GM21423 (cell line): ENCODE data around the gene IQCK.
"Not testable (repeated sequence)": the region's sequence is repeated elsewhere in the genome, so short reads cannot be mapped to it uniquely, and the experiment has no call there.

Experiments
- ATAC-seq: cut with Tn5 transposase; IDR thresholded peaks from one replicate; pipeline ENCODE4 v1.9.1; 2021; ENCODE audit warnings: mild to moderate bottlenecking, moderate library complexity; ENCODE audit not compliant: unreplicated experiment

Gene IQCK

GRCh38 chr16:19717741-19718623 lies at the start of gene IQCK, which contains the start of gene KNOP1:
Gene IQCK, plus strand, starts transcription at chr16:19718271. Its CDS starts 36 bp downstream, at chr16:19718307.
Gene KNOP1, minus strand, starts transcription at chr16:19718227. Its CDS starts 3,192 bp downstream, at chr16:19715035.
- peak; percentile 91 for ATAC-seq

DNA sequence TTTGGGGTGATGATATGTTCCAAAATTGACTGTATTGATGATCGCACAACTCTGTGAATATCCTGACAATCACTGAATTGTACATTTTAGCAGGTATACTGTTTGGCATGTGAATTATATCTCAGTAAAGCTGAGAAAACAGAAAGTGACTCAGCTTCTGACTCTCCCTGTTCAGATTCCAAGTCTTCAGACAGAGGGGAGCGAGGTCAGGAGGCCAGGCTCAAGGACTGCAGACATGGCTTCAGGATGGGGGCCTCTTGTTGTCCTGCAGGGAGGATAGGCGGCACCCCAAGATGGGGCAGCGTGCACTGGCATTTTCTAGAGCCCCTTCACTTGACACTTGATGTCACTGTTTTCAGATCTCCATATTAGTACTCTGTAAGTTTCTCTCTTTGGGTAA lies 45.7 kb upstream of the IQCK start:
- no peak for ATAC-seq

DNA sequence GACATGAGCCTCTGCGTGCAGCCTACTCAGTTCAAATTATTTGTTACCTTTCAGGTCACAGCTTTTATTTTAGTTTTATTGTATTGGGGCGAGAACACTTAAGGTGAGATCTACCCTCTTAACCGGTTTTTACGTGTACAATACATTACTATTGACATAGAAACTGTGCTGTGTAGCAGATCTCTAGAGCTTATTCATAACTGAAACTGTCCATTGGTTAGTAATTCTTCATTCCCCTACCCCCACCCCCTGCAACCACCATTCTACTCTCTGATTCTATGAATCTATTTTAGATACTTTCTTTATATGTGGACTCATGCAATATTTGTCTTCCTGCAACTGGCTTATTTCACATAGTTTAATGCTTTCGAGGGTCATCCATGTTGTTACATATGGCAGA lies 43.6 kb upstream of the IQCK start:
- ATAC-seq, result no peak

DNA sequence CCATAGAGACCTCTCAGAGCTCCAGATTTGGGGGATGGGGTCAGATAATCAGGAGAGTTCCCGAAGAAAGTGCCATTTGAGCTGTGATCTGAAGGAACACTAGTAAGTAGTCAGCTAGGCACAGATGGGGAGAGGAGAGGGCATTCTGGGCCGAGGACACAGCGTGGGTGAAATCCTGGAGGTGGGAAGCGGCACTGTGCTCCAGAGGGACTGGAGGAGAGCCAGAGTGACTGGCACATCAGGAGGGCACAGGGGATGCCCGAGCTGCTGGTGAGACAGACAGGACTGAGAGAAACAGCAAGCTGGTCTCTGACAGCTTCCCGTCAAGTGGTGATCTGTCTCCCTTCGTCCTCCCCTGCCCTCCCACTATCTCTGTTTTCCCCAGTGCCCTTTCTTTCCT lies 40.7 kb upstream of the IQCK start:
- ATAC-seq, result no peak

DNA sequence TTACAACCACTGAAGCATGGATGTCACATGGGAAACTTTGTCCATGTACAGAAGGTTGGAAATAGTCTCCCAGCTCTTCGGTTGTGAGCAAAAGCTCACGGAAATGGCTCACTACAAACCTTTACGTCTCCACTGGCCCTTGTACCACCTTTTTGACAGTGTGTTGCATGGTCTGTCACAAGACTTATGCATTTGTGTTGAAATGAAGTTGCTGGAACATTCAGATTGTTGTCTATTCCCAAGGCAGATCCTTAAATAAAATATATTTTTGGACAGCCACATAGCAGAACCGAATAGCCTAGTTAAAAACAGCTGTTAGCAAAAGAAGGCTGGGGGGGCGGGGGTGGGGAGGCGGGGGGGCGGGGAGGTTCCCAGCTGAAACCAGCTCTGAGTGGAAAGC lies 39.3 kb upstream of the IQCK start:
- ATAC-seq, result no peak

GRCh38 chr16:19679281-19679680 lies 38.8 kb upstream of the IQCK start:
- not testable (repeated sequence) for ATAC-seq

GRCh38 chr16:19680881-19681340 lies 37.2 kb upstream of the IQCK start:
- ATAC-seq, result no peak

GRCh38 chr16:19681637-19682036 lies 36.4 kb upstream of the IQCK start:
- ATAC-seq, result no peak

DNA sequence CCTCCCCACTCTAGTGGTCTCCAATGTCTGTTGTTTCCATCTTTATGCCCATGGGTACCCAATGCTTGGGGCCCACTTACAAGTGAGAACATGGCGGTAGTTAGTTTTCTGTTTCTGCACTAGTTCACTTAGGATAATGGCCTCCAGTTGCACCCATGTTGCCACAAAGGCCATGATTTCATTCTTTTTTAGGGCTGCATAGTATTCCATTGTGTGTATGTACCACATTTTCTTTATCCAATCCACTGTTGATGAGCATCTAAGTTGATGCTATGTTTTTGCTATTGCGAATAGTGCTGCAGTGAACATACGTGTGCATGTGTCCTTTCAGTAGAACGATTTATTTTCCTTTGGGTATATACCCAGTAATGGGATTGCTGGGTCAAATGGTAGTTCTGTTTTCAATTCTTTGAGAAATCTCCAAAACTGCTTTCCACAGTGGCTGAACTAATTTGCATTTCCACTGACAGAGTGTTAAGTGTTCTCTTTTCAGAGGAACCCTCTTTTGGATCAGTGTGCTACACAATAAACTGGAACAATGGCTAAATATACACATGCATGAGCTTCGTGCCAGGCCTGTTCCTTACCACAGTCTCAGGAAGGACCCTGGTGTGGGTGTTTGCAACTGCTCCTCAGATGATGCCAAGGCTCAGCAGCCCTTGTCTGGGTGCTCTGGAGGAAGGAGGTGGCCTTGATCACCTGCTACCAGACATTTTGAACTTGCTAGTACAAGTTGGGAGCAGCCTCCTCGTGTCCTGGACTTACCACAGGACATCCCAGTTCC lies 34.4 kb upstream of the IQCK start:
- ATAC-seq, result no peak

DNA sequence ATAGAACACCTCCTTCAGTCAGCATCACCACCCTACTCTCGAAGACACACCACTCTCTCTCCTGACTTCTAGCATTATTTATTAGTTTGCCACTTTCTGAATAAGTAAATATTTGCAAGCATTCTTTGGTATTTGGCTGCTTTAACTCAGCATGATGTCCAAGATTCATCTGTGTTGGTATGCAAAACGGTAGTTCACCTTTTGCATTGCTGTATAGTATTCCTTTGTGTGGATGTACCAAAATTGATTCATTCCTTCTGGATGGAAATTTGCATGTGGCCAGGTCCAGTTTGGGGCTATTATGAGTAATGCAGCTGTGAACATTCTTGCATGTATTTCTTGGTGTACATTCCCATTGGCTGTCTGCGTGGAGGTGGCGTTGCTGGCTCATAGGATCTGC lies 32.9 kb upstream of the IQCK start:
- ATAC-seq, result no peak

DNA sequence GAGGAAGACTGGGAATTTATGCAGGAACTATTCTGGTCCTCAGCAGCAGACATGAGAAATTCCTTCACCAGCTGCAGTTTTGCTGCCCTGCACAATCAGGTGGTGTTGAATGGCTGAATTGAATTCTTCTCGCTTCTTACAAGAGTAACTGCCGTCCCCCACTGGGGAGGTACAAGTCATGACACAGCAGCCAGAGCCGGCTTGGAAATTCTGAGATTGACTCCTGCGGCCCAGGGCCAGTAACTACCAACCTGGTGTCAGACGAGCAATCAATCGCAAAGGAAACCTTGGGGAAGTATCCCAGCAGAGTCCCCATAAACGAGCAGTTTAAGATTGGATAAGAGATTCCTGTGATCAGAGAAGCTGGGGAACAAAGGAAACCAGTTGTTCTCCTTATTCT lies 30.8 kb upstream of the IQCK start:
- ATAC-seq, result no peak

DNA sequence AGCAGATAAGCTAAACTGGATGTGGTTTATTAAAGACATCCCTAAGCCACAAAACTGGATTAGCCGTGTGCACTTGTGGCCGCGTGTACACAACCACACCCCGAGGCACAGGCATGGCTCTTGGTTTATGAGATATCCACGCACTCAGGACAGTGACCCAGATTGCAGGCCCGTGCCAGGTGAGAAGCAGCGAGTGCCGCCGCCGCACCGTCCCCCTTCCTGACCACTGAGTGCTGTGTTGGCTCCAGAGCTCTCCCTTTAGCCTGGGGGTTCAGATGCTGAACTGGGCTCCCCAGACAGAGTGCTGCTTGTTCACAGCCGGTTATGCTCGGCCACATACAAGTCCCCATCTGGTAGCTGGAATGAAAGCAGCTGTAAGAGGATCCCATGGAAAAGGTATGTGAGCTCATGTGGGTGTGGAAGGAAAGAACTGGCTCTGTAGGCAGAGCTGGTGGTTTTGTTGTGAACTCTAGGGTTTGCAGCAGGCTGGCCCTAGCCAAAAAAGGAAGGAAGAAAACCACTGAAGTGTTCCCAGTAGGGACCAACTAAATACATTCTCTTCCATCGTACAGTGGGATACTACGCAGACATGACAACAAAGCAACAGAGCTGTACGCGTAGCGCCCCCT lies 29.6 kb upstream of the IQCK start:
- no peak for ATAC-seq

DNA sequence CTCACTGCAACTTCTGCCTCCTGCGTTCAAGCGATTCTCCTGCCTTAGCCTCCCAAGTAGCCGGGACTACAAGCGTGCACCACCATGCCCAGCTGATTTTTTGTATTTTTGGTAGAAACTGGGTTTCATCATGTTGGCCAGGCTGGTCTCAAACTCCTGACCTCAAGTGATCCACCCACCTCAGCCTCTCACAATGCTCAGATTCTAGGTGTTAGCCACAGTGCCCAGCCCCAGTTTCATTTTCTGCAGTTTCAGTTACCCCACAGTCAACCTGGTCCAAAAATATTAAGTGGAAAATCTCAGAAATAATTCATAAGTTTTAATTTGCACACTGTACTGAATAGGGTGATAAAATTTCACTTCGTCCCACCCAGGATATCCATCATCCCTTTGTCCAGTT lies 28.7 kb upstream of the IQCK start:
- ATAC-seq, result no peak

DNA sequence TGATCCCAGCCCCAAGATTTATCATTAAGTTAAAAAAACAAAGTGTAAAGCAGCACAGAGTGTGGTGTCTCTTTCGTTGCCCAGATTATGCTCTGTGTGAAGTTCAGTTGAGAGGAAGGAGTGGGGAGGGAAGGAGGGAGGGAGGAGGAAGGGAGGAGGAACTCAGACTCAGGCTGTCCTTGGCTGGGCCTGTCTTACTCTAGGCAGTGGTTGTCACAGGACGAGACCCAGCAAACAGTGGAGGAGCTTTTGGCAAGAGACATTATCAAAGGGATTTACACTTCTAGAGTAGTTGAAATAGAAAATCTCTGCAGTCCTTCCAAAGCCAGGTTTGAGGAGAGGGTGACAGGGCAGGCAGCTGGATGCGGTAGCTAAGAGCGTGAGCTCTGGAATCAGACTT lies 27.9 kb upstream of the IQCK start:
- no peak for ATAC-seq

DNA sequence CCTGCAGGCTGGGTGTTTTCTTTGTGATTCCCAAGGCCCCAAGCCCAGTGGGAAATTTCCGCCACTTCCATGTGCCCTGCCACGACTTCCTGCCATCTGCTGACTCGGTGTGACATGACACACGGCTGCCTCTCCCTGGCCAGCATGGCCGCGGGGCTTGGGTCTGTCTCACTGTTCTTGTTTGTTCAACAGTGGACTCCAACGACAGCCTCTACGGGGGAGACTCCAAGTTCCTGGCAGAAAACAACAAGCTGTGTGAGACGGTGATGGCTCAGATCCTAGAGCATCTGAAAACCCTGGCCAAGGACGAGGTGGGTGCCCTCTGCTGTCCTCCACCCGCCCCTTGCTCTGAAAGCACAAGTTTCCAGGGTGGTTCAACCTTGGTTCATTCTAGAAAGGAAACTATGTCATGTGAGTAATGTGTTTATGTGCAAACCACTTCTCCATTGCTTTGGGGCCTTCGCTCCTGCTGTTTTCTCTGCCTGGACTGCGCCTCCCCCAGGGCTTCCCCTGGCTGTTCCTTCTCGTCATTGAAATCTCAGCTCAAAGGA lies 26.8 kb upstream of the IQCK start:
- no peak for ATAC-seq

GRCh38 chr16:19694989-19695388 lies 23.1 kb upstream of the IQCK start:
- no peak for ATAC-seq

GRCh38 chr16:19696328-19696727 lies 21.7 kb upstream of the IQCK start:
- no peak for ATAC-seq

GRCh38 chr16:19696961-19697360 lies 21.1 kb upstream of the IQCK start:
- ATAC-seq, result no peak

- ATAC-seq, result no peak
Measured at GRCh38 chr16:19697756-19698318, 20.2 kb upstream of the IQCK start.

GRCh38 chr16:19698480-19699465 lies 19.3 kb upstream of the IQCK start:
- no peak for ATAC-seq
